ENCODE measurements around the gene MCUB.
"Not testable (repeated sequence)": the region's sequence is repeated elsewhere in the genome, so short reads cannot be mapped to it uniquely, and the experiment has no call there.

Gene MCUB

DNA sequence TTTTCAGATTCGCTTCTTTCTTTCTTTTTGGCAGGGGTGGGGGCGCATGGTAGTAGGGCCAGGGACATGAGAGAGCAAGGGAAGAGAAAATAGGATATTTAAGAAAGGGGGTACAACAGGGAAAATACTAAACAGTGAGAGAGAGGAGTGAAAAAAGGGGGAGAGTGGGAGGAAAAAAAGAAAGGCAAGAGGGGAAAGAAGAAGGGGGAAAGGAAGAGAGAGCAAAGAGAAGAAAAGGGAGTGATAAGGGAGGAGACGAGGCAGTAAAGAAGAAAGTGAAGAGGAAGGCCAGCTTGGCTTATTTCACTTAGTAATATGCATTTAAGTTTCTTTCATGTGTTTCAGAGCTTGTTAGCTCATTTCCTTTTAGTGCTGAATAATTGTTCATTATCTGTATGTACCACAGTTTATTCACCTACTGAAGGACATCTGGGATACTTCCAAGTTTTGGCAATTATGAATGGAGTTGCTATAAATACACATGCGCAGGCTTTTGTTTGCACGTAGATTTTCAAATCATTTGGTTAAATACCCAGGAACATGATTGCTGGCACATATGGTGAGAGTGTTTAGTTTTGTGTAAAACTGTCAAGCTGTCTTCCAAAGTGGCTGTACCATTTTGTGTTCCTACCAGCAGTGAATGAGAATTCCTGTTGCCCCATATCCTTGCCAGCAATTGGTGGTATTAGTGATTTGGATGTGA lies 105.9 kb downstream of the MCUB start:
- H3K9me3 ChIP-seq (ENCODE audit: control insufficient read depth in 1 of 2, low read length in 2 of 2): peaks cover 0 to 3% of the 10 kb centered on the region in 2 donors
- no peak overlapping the region for H3K27ac ChIP-seq (ENCODE audit: low read length)
- H3K27me3 ChIP-seq (ENCODE audit: low read depth, low read length): no peaks in the 10 kb centered on the region
- no peak overlapping the region for H3K4me3 ChIP-seq (ENCODE audit: low read depth in 1 of 2, low read length in 2 of 2)
- no peaks in the 10 kb centered on the region for H3K4me1 ChIP-seq (ENCODE audit: control insufficient read depth in 1 of 2, insufficient read depth in 2 of 2, low read length in 2 of 2)
- H3K36me3 ChIP-seq (ENCODE audit: control insufficient read depth in 1 of 2, insufficient read depth in 2 of 2, low read length in 2 of 2): no peaks in the 10 kb centered on the region

DNA sequence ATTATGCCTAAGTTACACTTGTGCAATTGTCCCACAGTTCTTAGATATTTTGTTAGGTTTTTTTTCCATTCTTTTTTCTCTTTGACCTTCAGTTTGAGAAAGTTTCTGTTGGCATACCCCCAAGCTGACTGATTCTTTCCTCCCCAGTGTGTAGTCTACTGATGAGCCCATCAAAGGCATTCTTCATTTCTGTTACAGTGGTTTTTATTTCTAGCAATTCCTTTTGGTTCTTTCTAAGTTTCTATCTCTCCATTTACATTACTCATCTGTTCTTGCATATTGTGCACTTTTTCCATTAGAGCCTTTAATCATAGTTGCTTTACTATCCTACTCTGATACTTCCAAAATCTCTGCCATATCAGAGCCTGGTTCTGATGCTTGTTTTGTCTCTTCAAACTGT lies 111.3 kb downstream of the MCUB start:
- Histone ChIP-seq H3K4me1 (ENCODE audit: control insufficient read depth in 1 of 2, insufficient read depth in 2 of 2, low read length in 2 of 2) (no peaks in the 10 kb centered on the region), H3K36me3 (ENCODE audit: control insufficient read depth in 1 of 2, insufficient read depth in 2 of 2, low read length in 2 of 2) (no peaks in the 10 kb centered on the region), H3K4me3 (ENCODE audit: low read depth in 1 of 2, low read length in 2 of 2) (no peak overlapping the region), H3K27me3 (ENCODE audit: low read depth, low read length) (no peaks in the 10 kb centered on the region), H3K9me3 (ENCODE audit: control insufficient read depth in 1 of 2, low read length in 2 of 2) (peaks cover 4 to 5% of the 10 kb centered on the region in 2 donors), H3K27ac (ENCODE audit: low read length) (no peak overlapping the region)

DNA sequence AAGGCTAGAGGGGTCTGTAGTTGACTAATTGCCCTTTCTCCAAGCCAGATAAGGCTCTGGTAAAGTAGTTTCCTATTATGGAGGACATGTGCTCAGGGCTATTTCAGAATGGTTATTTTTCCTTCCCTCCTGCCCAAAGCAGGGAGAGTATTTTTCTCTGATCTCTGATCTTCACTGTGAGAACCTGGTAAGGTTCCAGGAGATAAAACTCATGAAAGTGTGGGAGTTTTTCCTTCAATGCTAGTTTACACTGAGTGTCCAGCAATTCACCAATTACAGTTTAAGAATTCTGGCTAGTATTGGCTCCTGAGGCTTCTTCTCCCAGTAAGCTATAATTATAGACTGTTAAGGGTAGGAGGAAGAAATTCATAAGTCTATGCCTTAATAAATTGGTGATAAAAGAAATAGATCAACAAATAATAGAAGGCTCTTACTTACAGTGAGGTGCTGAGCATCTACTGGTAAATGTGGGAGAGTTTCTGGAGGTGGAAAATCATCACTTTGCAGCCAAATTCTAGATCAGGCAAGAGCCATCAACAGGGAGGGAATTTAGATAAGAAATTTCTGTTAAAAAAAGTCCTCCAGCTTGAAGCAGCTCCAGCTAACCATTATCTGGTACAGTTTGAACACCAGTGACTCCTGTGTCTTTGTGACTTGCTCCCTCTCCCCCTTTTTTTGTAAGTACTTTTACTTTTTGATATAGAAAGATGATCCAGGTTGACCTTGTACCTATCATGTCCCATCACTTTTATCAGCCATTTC lies 112.3 kb downstream of the MCUB start:
- H3K36me3 ChIP-seq (ENCODE audit: control insufficient read depth in 1 of 2, insufficient read depth in 2 of 2, low read length in 2 of 2): no peaks in the 10 kb centered on the region
- no peak overlapping the region for H3K4me3 ChIP-seq (ENCODE audit: low read depth in 1 of 2, low read length in 2 of 2)
- no peak overlapping the region for H3K27ac ChIP-seq (ENCODE audit: low read length)
- H3K27me3 ChIP-seq (ENCODE audit: low read depth, low read length): no peaks in the 10 kb centered on the region
- H3K9me3 ChIP-seq (ENCODE audit: control insufficient read depth in 1 of 2, low read length in 2 of 2): peaks cover 4 to 5% of the 10 kb centered on the region in 2 donors
- no peaks in the 10 kb centered on the region for H3K4me1 ChIP-seq (ENCODE audit: control insufficient read depth in 1 of 2, insufficient read depth in 2 of 2, low read length in 2 of 2)

DNA sequence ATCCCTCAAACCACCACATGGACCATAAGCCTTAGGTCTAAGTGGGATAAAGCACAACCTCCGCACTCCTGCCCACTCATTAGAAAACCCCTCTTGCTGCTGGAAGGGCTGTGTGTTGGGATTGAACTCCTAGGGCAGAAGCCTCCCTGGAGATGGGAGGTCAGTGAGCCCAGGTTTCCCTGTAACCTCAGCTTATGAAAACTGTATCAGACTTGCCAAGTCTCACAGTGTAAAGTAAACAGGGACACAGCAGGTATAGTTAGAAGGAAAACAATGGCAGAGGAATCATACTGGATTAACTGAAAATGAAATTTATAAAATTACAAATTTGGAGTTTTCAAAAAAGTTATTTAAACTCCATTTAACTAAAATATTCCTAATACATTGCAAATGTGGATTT lies 113.3 kb downstream of the MCUB start:
- Histone ChIP-seq H3K4me1 (ENCODE audit: control insufficient read depth in 1 of 2, insufficient read depth in 2 of 2, low read length in 2 of 2) (no peaks in the 10 kb centered on the region), H3K4me3 (ENCODE audit: low read depth in 1 of 2, low read length in 2 of 2) (no peak overlapping the region), H3K36me3 (ENCODE audit: control insufficient read depth in 1 of 2, insufficient read depth in 2 of 2, low read length in 2 of 2) (no peaks in the 10 kb centered on the region)

DNA sequence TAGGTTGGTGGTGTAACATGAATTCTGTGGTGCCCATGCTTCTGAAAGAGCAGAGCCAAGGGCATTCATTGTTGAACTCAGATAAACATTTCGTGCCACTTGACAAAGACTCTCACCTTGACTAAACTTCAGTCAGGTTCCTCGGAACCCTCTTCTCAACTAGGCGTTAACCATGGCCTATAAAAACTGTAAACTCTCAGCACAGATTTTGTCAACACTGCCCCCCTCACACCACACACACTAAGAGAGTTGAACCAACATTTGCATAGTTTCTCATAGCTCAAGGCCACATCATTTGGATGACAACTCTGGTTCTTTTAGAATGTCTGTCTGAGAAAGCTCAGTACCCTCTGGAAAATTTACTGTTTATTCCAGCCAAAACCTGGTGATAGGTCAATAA lies 115.1 kb downstream of the MCUB start:
- no peak overlapping the region for H3K27ac ChIP-seq (ENCODE audit: low read length)
- H3K36me3 ChIP-seq (ENCODE audit: control insufficient read depth in 1 of 2, insufficient read depth in 2 of 2, low read length in 2 of 2): no peaks in the 10 kb centered on the region
- no peaks in the 10 kb centered on the region for H3K4me1 ChIP-seq (ENCODE audit: control insufficient read depth in 1 of 2, insufficient read depth in 2 of 2, low read length in 2 of 2)
- peaks cover 4 to 5% of the 10 kb centered on the region in 2 donors for H3K9me3 ChIP-seq (ENCODE audit: control insufficient read depth in 1 of 2, low read length in 2 of 2)
- H3K4me3 ChIP-seq (ENCODE audit: low read depth in 1 of 2, low read length in 2 of 2): no peak overlapping the region
- H3K27me3 ChIP-seq (ENCODE audit: low read depth, low read length): no peaks in the 10 kb centered on the region

More for the DNA sequence above, 113.3 kb downstream of the MCUB start:
- no peak overlapping the region for H3K27ac ChIP-seq (ENCODE audit: low read length)
- H3K9me3 ChIP-seq (ENCODE audit: control insufficient read depth in 1 of 2, low read length in 2 of 2): peaks cover 4 to 5% of the 10 kb centered on the region in 2 donors
- H3K27me3 ChIP-seq (ENCODE audit: low read depth, low read length): no peaks in the 10 kb centered on the region

DNA sequence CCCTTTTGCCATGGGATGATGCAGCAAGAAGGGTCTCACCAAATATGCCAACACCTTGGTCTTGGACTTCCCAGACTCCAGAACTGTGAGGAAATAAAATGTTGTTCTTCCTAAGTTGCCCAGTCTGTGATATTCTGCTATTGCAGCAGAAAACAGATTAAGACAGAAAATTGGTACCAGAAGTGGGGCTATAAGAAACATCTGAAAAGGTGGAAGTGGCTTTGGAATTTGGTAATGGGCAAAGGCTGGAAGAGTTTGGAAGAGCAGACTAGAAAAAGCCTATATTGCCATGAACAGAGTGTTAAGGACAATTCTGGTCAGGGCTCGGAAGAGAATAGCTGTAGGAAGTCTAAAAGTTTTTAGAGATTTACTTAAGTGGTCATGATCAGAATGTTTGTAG lies 115.8 kb downstream of the MCUB start:
- no peaks in the 10 kb centered on the region for H3K4me1 ChIP-seq (ENCODE audit: control insufficient read depth in 1 of 2, insufficient read depth in 2 of 2, low read length in 2 of 2)

DNA sequence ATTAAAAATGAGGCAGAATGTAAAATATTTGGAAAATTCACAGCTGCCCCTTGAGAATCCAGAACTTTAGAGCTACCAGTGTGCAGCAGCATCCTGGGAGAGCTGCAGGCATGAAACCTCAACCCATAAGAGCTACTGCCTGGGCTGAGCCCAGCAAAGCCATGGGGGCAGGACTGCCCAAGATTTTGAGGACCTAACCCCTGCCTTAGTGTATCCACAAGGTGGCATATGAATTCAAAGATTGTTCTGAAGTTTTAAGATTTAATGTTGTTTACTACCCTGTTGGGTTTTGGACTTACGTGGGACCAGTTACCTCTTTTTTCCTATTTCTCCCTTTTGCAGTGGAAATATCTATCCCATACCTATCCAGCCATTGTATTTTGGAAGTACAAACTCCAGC lies 116.8 kb downstream of the MCUB start:
- no peak overlapping the region for H3K4me3 ChIP-seq (ENCODE audit: low read depth in 1 of 2, low read length in 2 of 2)
- H3K9me3 ChIP-seq (ENCODE audit: control insufficient read depth in 1 of 2, low read length in 2 of 2): no peaks in the 10 kb centered on the region
- H3K27ac ChIP-seq (ENCODE audit: low read length): no peak overlapping the region
- no peaks in the 10 kb centered on the region for H3K4me1 ChIP-seq (ENCODE audit: control insufficient read depth in 1 of 2, insufficient read depth in 2 of 2, low read length in 2 of 2)
- H3K36me3 ChIP-seq (ENCODE audit: control insufficient read depth in 1 of 2, insufficient read depth in 2 of 2, low read length in 2 of 2): peaks cover 0 to 5% of the 10 kb centered on the region in 2 donors
- no peaks in the 10 kb centered on the region for H3K27me3 ChIP-seq (ENCODE audit: low read depth, low read length)

More for the DNA sequence above, 115.8 kb downstream of the MCUB start:
- H3K36me3 ChIP-seq (ENCODE audit: control insufficient read depth in 1 of 2, insufficient read depth in 2 of 2, low read length in 2 of 2): no peaks in the 10 kb centered on the region
- H3K9me3 ChIP-seq (ENCODE audit: control insufficient read depth in 1 of 2, low read length in 2 of 2): peaks cover 2 to 5% of the 10 kb centered on the region in 2 donors
- H3K27me3 ChIP-seq (ENCODE audit: low read depth, low read length): no peaks in the 10 kb centered on the region
- H3K4me3 ChIP-seq (ENCODE audit: low read depth in 1 of 2, low read length in 2 of 2): no peak overlapping the region
- H3K27ac ChIP-seq (ENCODE audit: low read length): no peak overlapping the region

DNA sequence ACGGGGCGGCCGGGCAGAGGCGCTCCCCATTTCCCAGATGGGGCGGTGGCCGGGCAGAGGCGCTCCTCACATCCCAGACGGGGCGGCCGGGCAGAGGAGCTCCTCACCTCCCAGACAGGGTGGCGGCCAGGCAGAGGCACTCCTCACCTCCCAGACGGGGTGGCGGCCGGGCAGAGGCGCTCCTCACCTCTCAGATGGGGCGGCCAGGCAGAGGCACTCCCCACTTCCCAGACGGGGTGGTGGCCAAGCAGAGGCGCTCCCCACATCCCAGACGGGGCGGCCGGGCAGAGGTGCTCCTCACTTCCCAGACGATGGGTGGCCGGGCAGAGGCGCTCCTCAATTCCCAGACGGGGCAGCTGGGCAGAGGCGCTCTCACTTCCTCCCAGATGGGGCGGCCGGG lies 118.4 kb downstream of the MCUB start:
- not testable (repeated sequence) for H3K36me3 ChIP-seq (ENCODE audit: control insufficient read depth in 1 of 2, insufficient read depth in 2 of 2, low read length in 2 of 2); H3K4me1 ChIP-seq (ENCODE audit: control insufficient read depth in 1 of 2, insufficient read depth in 2 of 2, low read length in 2 of 2); H3K27ac ChIP-seq (ENCODE audit: low read length); H3K27me3 ChIP-seq (ENCODE audit: low read depth, low read length); H3K4me3 ChIP-seq (ENCODE audit: low read depth in 1 of 2, low read length in 2 of 2); H3K9me3 ChIP-seq (ENCODE audit: control insufficient read depth in 1 of 2, low read length in 2 of 2)

DNA sequence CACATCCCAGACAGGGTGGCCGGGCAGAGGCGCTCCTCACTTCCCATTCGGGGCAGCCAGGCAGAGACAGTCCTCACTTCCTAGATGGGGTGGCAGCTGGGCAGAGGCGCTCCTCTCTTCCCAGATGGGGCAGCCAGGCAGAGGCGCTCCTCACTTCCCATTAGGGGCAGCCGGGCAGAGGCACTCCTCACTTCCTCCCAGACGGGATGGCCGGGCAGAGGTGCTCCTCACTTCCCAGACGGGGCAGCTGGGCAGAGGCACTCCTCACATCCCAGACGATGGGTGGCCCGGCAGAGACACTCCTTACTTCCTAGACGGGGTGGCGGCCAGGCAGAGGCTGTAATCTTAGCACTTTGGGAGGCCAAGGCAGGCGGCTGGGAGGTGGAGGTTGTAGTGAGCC lies 118.9 kb downstream of the MCUB start:
- H3K4me3 ChIP-seq (ENCODE audit: low read depth in 1 of 2, low read length in 2 of 2); H3K36me3 ChIP-seq (ENCODE audit: control insufficient read depth in 1 of 2, insufficient read depth in 2 of 2, low read length in 2 of 2); H3K4me1 ChIP-seq (ENCODE audit: control insufficient read depth in 1 of 2, insufficient read depth in 2 of 2, low read length in 2 of 2); H3K27ac ChIP-seq (ENCODE audit: low read length); H3K9me3 ChIP-seq (ENCODE audit: control insufficient read depth in 1 of 2, low read length in 2 of 2); H3K27me3 ChIP-seq (ENCODE audit: low read depth, low read length): not testable (repeated sequence)

DNA sequence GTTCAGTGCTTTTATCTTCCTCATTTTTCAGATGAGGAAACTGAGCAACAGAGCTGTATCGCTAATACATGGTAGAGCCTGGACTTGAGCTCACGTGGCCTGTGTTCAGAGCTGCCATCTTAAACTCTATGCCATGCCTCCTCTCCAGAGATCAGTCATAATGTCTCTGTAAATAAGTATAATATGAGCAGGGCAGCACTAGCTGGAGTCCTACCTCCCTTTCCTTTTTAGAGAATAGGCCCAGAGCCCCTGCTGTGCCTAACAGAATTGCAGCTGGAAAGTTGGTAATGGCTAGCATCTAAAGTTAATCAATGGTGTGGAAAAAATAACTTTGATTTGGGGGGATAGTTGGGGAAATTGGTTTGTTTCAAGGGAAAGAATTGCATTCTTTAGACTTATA lies 122.8 kb downstream of the MCUB start:
- H3K27ac ChIP-seq (ENCODE audit: low read length): no peak overlapping the region
- no peaks in the 10 kb centered on the region for H3K4me1 ChIP-seq (ENCODE audit: control insufficient read depth in 1 of 2, insufficient read depth in 2 of 2, low read length in 2 of 2)
- H3K4me3 ChIP-seq (ENCODE audit: low read depth in 1 of 2, low read length in 2 of 2): no peak overlapping the region
- no peaks in the 10 kb centered on the region for H3K9me3 ChIP-seq (ENCODE audit: control insufficient read depth in 1 of 2, low read length in 2 of 2)
- no peaks in the 10 kb centered on the region for H3K27me3 ChIP-seq (ENCODE audit: low read depth, low read length)
- peaks cover 6 to 9% of the 10 kb centered on the region in 2 donors for H3K36me3 ChIP-seq (ENCODE audit: control insufficient read depth in 1 of 2, insufficient read depth in 2 of 2, low read length in 2 of 2)

DNA sequence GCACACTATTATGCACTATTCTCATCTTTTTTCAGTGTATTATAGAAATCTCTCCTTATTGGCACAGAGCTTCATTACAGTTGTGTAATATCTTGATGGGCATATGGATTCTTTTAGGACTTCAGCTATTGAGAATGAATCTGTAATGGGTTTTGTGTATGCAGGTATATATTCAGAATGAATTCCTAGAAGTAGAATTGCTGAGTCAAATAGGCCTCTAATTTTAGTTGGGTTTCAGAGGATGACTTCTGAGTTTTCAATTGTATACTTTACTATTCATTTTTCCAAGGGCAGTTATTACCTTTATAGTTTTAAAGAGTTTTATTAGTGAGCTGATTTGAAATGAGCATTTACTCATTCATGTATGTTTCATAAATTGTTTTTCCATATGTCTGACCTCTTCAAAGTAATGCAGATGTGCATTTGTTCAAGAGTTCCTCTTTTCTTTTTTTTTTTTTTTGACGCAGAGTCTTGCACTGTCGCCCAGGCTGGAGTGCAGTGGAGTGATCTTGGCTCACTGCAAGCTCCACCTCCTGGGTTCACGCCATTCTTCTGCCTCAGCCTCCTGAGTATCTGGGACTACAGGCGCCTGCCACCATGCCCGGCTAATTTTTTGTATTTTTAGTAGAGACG lies 123.7 kb downstream of the MCUB start:
- H3K4me3 ChIP-seq (ENCODE audit: low read depth in 1 of 2, low read length in 2 of 2): no peak overlapping the region
- no peaks in the 10 kb centered on the region for H3K4me1 ChIP-seq (ENCODE audit: control insufficient read depth in 1 of 2, insufficient read depth in 2 of 2, low read length in 2 of 2)
- peaks cover 9 to 10% of the 10 kb centered on the region in 2 donors for H3K36me3 ChIP-seq (ENCODE audit: control insufficient read depth in 1 of 2, insufficient read depth in 2 of 2, low read length in 2 of 2)
- H3K27ac ChIP-seq (ENCODE audit: low read length): no peak overlapping the region
- no peaks in the 10 kb centered on the region for H3K9me3 ChIP-seq (ENCODE audit: control insufficient read depth in 1 of 2, low read length in 2 of 2)
- H3K27me3 ChIP-seq (ENCODE audit: low read depth, low read length): no peaks in the 10 kb centered on the region
